Nephron (organoid): ENCODE data around the gene EFHC2.
"Not testable (repeated sequence)": the region's sequence is repeated elsewhere in the genome, so short reads cannot be mapped to it uniquely, and the experiment has no call there.

Experiments
- H3K27ac Mint-ChIP-seq, 3 experiments: 2 replicates each; pipeline ENCODE4 v1.8.0; 2020; ENCODE audit warnings: mixed read lengths in 3 of 3, mild to moderate bottlenecking in 2 of 3, moderate library complexity in 1 of 3
- H3K27me3 Mint-ChIP-seq: 2 replicates; pipeline ENCODE4 v1.8.0; 2021; ENCODE audit warnings: low read depth, mild to moderate bottlenecking, moderate library complexity, mixed read lengths
- H3K36me3 Mint-ChIP-seq: 2 replicates; pipeline ENCODE4 v1.8.0; 2020; ENCODE audit warnings: low read depth, mixed read lengths
- H3K4me1 Mint-ChIP-seq: 2 replicates; pipeline ENCODE4 v1.8.0; 2020; ENCODE audit warnings: mixed read lengths
- H3K4me3 Mint-ChIP-seq, 3 experiments: 2 replicates each; pipeline ENCODE4 v1.8.0; 2020; ENCODE audit warnings: mild to moderate bottlenecking in 3 of 3, mixed read lengths in 3 of 3, moderate library complexity in 2 of 3
- H3K9me3 Mint-ChIP-seq: 2 replicates; pipeline ENCODE4 v1.8.0; 2020; ENCODE audit warnings: mixed read lengths
- CTCF ChIP-seq, 3 experiments: fragments of 200-600 bp; sonication (generic); IDR thresholded peaks; one replicate each; pipeline ENCODE4 v1.5.0; 2021; ENCODE audit warnings: antibody characterized with exemption in 3 of 3; ENCODE audit not compliant: unreplicated experiment in 3 of 3

The EFHC2 gene

DNA sequence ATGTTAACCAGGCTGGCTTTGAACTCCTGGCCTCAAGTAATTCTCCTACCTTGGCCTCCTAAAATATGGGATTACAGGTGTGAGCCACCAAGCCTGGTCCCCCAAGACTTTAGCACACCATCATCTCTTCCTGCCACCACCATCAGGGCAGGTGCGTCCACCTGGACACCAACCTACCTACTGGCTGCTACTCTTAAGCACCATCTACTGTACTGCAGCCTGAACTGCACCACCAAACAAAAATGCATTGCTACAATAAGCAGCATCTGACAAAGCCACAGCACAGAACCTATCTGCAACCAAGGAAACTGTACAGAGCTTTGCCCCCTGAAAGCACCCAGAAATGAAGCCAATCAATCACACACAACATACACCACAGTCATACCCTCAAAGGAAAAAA, 139.7 kb downstream of the EFHC2 start:
- TF ChIP-seq CTCF (IDR thresholded peaks at IDR 0.05; ENCODE audit: unreplicated experiment in 3 of 3) = no peak
- H3K4me3 Mint-ChIP-seq = no peak overlapping the region
- peaks cover 23% of the 10 kb centered on the region for H3K9me3 Mint-ChIP-seq

GRCh38 chrX:44202596-44202995, 140.9 kb downstream of the EFHC2 start:
- no peak overlapping the region for H3K4me3 Mint-ChIP-seq
- no peaks in the 10 kb centered on the region for H3K27me3 Mint-ChIP-seq
- H3K4me1 Mint-ChIP-seq = no peaks in the 10 kb centered on the region
- peaks cover 19% of the 10 kb centered on the region for H3K9me3 Mint-ChIP-seq
- no peak overlapping the region for H3K27ac Mint-ChIP-seq
- TF ChIP-seq CTCF (IDR thresholded peaks at IDR 0.05; ENCODE audit: unreplicated experiment in 3 of 3) = no peak
- H3K36me3 Mint-ChIP-seq = no peaks in the 10 kb centered on the region

More for the DNA sequence above, 139.7 kb downstream of the EFHC2 start:
- Mint-ChIP-seq H3K27ac (no peak overlapping the region), H3K27me3 (no peaks in the 10 kb centered on the region), H3K4me1 (no peaks in the 10 kb centered on the region), H3K36me3 (no peaks in the 10 kb centered on the region)

DNA sequence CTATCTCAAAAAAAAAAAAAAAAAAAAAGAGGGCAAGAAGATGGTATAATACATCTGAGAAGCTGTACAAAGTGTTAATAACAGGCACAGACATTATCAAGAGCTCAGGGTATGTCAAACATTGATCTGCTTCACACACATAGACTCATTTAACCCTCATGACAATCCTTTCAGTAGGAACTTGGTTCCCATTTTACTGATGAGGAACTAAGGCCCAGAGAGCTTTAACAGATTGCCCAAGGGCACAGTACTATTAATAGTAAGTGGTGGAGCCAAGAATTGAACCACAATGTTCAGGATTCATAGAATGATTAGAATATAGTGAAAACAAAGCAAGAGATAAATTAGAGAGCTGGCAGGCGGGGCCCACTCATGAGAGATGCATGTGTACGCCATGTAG, 154.4 kb downstream of the EFHC2 start:
- Mint-ChIP-seq H3K4me3 (no peak overlapping the region), H3K4me1 (no peaks in the 10 kb centered on the region)

GRCh38 chrX:44187915-44188314, 155.6 kb downstream of the EFHC2 start:
- not testable (repeated sequence) for H3K4me1 Mint-ChIP-seq, H3K27me3 Mint-ChIP-seq, H3K36me3 Mint-ChIP-seq, H3K4me3 Mint-ChIP-seq, H3K27ac Mint-ChIP-seq
- peaks cover 12% of the 10 kb centered on the region for H3K9me3 Mint-ChIP-seq

More for the DNA sequence above, 154.4 kb downstream of the EFHC2 start:
- Mint-ChIP-seq H3K27me3 (no peaks in the 10 kb centered on the region), H3K9me3 (peaks cover 12% of the 10 kb centered on the region), H3K27ac (no peak overlapping the region), H3K36me3 (no peaks in the 10 kb centered on the region)
- no peak for TF ChIP-seq CTCF (IDR thresholded peaks at IDR 0.05; ENCODE audit: unreplicated experiment in 3 of 3)

- H3K27ac Mint-ChIP-seq = no peak overlapping the region
- H3K4me3 Mint-ChIP-seq = no peak overlapping the region
- no peaks in the 10 kb centered on the region for H3K4me1 Mint-ChIP-seq
- TF ChIP-seq CTCF (IDR thresholded peaks at IDR 0.05; ENCODE audit: unreplicated experiment in 3 of 3) = no peak
- no peaks in the 10 kb centered on the region for H3K36me3 Mint-ChIP-seq
- no peaks in the 10 kb centered on the region for H3K27me3 Mint-ChIP-seq
- peaks cover 4% of the 10 kb centered on the region for H3K9me3 Mint-ChIP-seq
These were observed 160.1 kb downstream of the EFHC2 start for GRCh38 chrX:44183329-44183728.

GRCh38 chrX:44178274-44179053, 165.0 kb downstream of the EFHC2 start:
- Mint-ChIP-seq H3K4me3 (no peak overlapping the region), H3K27me3 (no peaks in the 10 kb centered on the region), H3K27ac (no peak overlapping the region), H3K4me1 (no peaks in the 10 kb centered on the region), H3K9me3 (peaks cover 11% of the 10 kb centered on the region), H3K36me3 (peaks cover 7% of the 10 kb centered on the region)
- no peak for TF ChIP-seq CTCF (IDR thresholded peaks at IDR 0.05; ENCODE audit: unreplicated experiment in 3 of 3)
